ENCODE data around the gene TTC9B.

GRCh38 chr19:40249201-40249600 is 31.0 kb upstream of the TTC9B start:
- TF ChIP-seq, protein P1, sequence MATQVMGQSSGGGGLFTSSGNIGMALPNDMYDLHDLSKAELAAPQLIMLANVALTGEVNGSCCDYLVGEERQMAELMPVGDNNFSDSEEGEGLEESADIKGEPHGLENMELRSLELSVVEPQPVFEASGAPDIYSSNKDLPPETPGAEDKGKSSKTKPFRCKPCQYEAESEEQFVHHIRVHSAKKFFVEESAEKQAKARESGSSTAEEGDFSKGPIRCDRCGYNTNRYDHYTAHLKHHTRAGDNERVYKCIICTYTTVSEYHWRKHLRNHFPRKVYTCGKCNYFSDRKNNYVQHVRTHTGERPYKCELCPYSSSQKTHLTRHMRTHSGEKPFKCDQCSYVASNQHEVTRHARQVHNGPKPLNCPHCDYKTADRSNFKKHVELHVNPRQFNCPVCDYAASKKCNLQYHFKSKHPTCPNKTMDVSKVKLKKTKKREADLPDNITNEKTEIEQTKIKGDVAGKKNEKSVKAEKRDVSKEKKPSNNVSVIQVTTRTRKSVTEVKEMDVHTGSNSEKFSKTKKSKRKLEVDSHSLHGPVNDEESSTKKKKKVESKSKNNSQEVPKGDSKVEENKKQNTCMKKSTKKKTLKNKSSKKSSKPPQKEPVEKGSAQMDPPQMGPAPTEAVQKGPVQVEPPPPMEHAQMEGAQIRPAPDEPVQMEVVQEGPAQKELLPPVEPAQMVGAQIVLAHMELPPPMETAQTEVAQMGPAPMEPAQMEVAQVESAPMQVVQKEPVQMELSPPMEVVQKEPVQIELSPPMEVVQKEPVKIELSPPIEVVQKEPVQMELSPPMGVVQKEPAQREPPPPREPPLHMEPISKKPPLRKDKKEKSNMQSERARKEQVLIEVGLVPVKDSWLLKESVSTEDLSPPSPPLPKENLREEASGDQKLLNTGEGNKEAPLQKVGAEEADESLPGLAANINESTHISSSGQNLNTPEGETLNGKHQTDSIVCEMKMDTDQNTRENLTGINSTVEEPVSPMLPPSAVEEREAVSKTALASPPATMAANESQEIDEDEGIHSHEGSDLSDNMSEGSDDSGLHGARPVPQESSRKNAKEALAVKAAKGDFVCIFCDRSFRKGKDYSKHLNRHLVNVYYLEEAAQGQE (IDR thresholded peaks at IDR 0.05; ENCODE audit: insufficient read depth in 1 of 2, low read depth in 2 of 2, low read length in 2 of 2): no peak
- no peak for TF ChIP-seq TAF1 (IDR thresholded peaks at IDR 0.05; ENCODE audit: borderline replicate concordance, insufficient read depth, low read length)
